Smooth muscle cell (in vitro differentiated cells): ENCODE results near the gene LILRA6. TPM values are rescaled to one million over a fixed set of nuclear protein-coding genes. Genes with fewer than 3 reads are reported as not detected.
"Not testable (repeated sequence)": the region's sequence is repeated elsewhere in the genome, so short reads cannot be mapped to it uniquely, and the experiment has no call there.

Experiments
- DNase-seq: peaks from one replicate; lab custom pipeline; 2025; ENCODE audit not compliant: unreplicated experiment; lab: John Stamatoyannopoulos, UW
- H2AFZ ChIP-seq: fragments of 200-600 bp; sonication (generic); 2 replicates; pipeline ENCODE4 v1.6.0; 2016; ENCODE audit warnings: antibody characterized with exemption, low read depth, mild to moderate bottlenecking
- H3F3A ChIP-seq: fragments of 200-600 bp; sonication (generic); 2 replicates; pipeline ENCODE4 v1.6.0; 2017; ENCODE audit warnings: antibody characterized with exemption, low read depth
- H3K27ac ChIP-seq: fragments of 200-600 bp; sonication (generic); 2 replicates; pipeline ENCODE4 v1.5.1; 2016; ENCODE audit warnings: low read depth, mild to moderate bottlenecking
- H3K27me3 ChIP-seq: fragments of 200-600 bp; sonication (generic); 2 replicates; pipeline ENCODE4 v1.6.1; 2016; ENCODE audit warnings: low read depth, mild to moderate bottlenecking
- H3K36me3 ChIP-seq: fragments of 200-600 bp; sonication (generic); 2 replicates; pipeline ENCODE4 v1.5.1; 2016; ENCODE audit warnings: low read depth
- H3K4me1 ChIP-seq: fragments of 200-600 bp; sonication (generic); 2 replicates; pipeline ENCODE4 v1.5.1; 2016; ENCODE audit warnings: low read depth
- H3K4me2 ChIP-seq: fragments of 200-600 bp; sonication (generic); 2 replicates; pipeline ENCODE4 v1.6.0; 2016; ENCODE audit warnings: mild to moderate bottlenecking
- H3K4me3 ChIP-seq: fragments of 200-600 bp; sonication (generic); 2 replicates; pipeline ENCODE4 v1.5.1; 2016; ENCODE audit warnings: mild to moderate bottlenecking
- H3K79me2 ChIP-seq: fragments of 200-600 bp; sonication (generic); 2 replicates; pipeline ENCODE4 v1.6.0; 2016; ENCODE audit warnings: low read depth, mild to moderate bottlenecking
- H3K9ac ChIP-seq: fragments of 200-600 bp; sonication (generic); 2 replicates; pipeline ENCODE4 v1.6.0; 2016; ENCODE audit warnings: low read depth
- H3K9me3 ChIP-seq: fragments of 200-600 bp; sonication (generic); replicated peaks from 2 replicates; pipeline ENCODE4 v1.5.1; 2016; ENCODE audit warnings: low read depth
- H4K20me1 ChIP-seq: fragments of 200-600 bp; sonication (generic); 2 replicates; pipeline ENCODE4 v1.6.0; 2016; ENCODE audit warnings: low read depth
- WGBS: methylation state at CpG from one replicate; pipeline ENCODE4 v1.1.7; 2016; ENCODE audit warnings: low lambda C conversion rate; 5-methylcytosine and 5-hydroxymethylcytosine counted together
- polyA plus RNA-seq: library from polyadenylated mRNA; unstranded; fragments of >200 nt; fragmentation: Nextera tagmentation; extraction: Ambion mirVana; gene quantifications from 2 replicates; pipeline ENCODE4 v1.2.1, GENCODE V29; 2016
- total RNA-seq: library from RNA; depleted of rRNA; stranded (reverse); fragments of >200 nt; gene quantifications from 2 replicates; pipeline ENCODE4 v1.2.3, GENCODE V29; 2014
- TF ChIP-seq, protein P1 (sequence below): fragments of 200-600 bp; sonication (generic); IDR thresholded peaks from 2 replicates; pipeline ENCODE4 v1.5.1; 2017; ENCODE audit warnings: borderline replicate concordance, mild to moderate bottlenecking, antibody characterized with exemption; ENCODE audit not compliant: insufficient read depth, poor library complexity, severe bottlenecking

Gene LILRA6
- total and polyA plus RNA-seq, 2 experiments from 2014 or later: not detected

DNA sequence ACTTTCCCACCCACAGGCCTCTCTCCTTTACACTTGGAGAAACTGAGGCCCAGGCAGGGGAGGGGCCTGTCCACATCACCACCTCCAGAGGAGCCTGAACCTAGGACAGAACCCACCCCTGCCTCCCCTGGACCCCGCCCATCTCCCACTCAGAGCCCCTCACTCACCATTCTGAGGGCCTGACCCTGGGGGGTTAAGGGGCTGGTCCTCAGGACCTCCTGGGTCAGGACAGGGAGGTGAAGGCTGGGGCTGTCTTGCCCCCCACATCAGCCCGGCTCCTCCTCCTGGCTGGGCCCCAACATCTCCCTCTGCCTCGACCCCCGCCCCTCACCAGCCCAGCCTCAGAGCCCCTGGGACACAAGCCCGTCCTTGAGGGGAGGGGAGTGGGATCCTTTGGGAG, 22.9 kb downstream of the LILRA6 start:
- 100% methylated on average over 1 of the region's 5 CpGs for WGBS
- not testable (repeated sequence) for H3K36me3 ChIP-seq, H3K4me2 ChIP-seq, H3K27me3 ChIP-seq, H3K79me2 ChIP-seq, H3K9me3 ChIP-seq, H3K4me1 ChIP-seq, H3F3A ChIP-seq, DNase-seq, H3K27ac ChIP-seq, H2AFZ ChIP-seq, H3K4me3 ChIP-seq, H3K9ac ChIP-seq
- peaks cover 17% of the 10 kb centered on the region for H4K20me1 ChIP-seq

DNA sequence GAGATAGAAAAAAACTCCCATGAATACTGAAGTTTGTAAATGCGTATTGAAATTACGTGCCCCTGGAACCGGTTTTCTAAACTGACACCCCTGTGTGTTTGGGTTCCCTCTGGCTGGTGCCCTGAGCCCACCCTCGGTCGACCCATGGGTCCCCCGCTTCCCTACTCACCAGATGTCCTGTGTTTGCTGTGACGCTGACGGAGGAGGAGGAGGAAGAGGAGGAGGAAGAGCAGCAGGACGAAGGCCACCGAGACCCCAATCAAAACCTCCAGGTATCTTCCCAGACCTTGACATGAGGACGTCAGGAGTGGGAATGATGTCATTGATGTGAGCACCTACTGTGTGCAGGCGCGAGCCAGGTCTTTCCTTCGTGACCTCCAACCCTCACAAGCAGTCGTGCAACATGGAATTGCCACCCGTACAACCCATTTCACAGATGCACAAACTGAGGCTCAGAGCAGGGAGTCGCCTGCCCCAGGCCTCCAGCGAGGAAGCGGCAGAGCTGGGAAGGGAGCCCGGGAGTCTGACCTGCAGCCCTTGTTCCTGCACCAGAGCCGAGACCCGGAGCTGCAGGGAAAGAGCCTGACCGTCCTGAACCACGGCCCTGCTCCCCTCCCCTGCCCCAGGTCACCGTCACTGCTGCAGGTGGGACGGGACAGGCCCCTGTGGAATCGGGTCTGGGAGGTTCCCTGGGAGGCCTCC, 23.5 kb downstream of the LILRA6 start:
- H3F3A ChIP-seq: no peaks in the 10 kb centered on the region
- no peak overlapping the region for H3K9ac ChIP-seq
- no peak overlapping the region for H3K27ac ChIP-seq
- H3K27me3 ChIP-seq: no peaks in the 10 kb centered on the region
- no peak overlapping the region for H3K4me3 ChIP-seq
- no peak overlapping the region for H3K4me2 ChIP-seq
- no peaks in the 10 kb centered on the region for H3K79me2 ChIP-seq
- TF ChIP-seq, protein P1, sequence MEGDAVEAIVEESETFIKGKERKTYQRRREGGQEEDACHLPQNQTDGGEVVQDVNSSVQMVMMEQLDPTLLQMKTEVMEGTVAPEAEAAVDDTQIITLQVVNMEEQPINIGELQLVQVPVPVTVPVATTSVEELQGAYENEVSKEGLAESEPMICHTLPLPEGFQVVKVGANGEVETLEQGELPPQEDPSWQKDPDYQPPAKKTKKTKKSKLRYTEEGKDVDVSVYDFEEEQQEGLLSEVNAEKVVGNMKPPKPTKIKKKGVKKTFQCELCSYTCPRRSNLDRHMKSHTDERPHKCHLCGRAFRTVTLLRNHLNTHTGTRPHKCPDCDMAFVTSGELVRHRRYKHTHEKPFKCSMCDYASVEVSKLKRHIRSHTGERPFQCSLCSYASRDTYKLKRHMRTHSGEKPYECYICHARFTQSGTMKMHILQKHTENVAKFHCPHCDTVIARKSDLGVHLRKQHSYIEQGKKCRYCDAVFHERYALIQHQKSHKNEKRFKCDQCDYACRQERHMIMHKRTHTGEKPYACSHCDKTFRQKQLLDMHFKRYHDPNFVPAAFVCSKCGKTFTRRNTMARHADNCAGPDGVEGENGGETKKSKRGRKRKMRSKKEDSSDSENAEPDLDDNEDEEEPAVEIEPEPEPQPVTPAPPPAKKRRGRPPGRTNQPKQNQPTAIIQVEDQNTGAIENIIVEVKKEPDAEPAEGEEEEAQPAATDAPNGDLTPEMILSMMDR: no peak
- no peak overlapping the region for H2AFZ ChIP-seq
- peaks cover 17% of the 10 kb centered on the region for H4K20me1 ChIP-seq
- no peaks in the 10 kb centered on the region for H3K4me1 ChIP-seq
- H3K9me3 ChIP-seq: no peaks in the 10 kb centered on the region
- no peaks in the 10 kb centered on the region for H3K36me3 ChIP-seq
- WGBS: 96% methylated on average over 27 of the region's 27 CpGs
- DNase-seq: no peak

DNA sequence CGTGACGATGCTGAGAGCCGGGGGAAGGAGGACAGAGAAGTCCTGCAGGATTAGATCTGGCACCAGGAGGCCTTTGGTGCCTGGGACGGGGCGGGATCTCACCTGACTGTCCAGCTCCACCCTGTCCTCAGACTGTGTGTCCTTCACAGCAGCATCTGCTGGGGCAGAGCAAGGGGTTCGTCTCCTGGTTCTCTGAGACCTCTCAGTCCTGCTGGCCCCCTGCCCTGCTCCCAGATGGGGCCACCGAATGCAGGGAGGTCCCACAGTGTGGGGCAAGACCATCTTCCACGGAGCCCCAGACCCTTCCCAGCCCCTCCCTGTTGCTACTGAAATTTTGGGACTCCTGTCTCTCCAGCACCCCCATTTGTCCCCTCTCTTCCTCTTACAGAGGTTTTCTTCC, 24.3 kb downstream of the LILRA6 start:
- peaks cover 21% of the 10 kb centered on the region for H4K20me1 ChIP-seq
- H3K4me1 ChIP-seq: no peaks in the 10 kb centered on the region
- no peaks in the 10 kb centered on the region for H3K79me2 ChIP-seq
- no peak overlapping the region for H2AFZ ChIP-seq
- DNase-seq: no peak
- no peaks in the 10 kb centered on the region for H3F3A ChIP-seq
- no peak overlapping the region for H3K4me2 ChIP-seq
- WGBS: 89% methylated on average over 8 of the region's 8 CpGs
- H3K4me3 ChIP-seq: no peak overlapping the region
- TF ChIP-seq, protein P1: no peak
- H3K9me3 ChIP-seq: no peaks in the 10 kb centered on the region
- no peak overlapping the region for H3K9ac ChIP-seq
- H3K36me3 ChIP-seq: no peaks in the 10 kb centered on the region
- no peak overlapping the region for H3K27ac ChIP-seq
- H3K27me3 ChIP-seq: no peaks in the 10 kb centered on the region

DNA sequence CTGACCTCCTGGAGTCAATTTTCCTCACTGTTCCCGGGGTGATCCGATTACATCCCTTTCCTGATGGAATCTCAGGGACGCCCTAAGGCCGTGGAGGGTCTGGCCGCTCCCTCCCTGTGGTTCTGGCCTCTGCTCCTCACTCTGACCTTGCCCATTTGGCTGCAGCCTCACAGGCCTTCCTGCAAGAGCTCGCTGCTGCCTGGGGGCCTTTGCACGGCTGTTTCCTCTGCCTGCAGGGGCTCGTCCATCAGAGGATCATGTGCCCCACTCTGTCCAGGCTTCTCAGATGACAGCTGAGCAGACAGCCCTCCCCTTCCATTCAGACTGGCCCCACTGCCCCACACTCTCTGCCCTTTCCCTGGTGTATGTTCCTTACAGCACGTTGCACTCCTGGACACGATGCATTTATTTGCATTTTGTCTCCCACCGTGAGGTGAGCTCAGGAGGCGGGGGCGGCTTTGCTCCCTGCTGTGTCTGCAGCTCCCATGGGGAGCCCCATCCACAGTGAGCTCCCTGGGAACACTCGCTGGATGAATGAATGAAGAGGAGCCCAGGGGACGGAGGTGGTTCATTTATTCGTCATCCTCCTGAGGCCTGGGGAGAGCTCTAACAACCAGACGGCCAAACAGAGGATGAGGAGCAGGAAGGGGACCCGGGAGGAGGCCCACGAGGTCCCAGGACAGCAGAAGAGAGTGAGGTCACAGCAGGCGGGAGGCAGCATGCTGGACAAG, 24.9 kb downstream of the LILRA6 start:
- not testable (repeated sequence) for H3K9ac ChIP-seq, H3K36me3 ChIP-seq, H2AFZ ChIP-seq, H3K4me1 ChIP-seq, DNase-seq, H3K27me3 ChIP-seq, H3K9me3 ChIP-seq, H3K4me3 ChIP-seq, H3K79me2 ChIP-seq, H3K4me2 ChIP-seq, H3K27ac ChIP-seq, H3F3A ChIP-seq
- H4K20me1 ChIP-seq: peaks cover 27% of the 10 kb centered on the region
- WGBS: 78% methylated on average over 18 of the region's 20 CpGs
